HG03460 (cell line): ENCODE data around the gene EFCAB10.

ENCODE experiments used
- ATAC-seq: cut with Tn5 transposase; IDR thresholded peaks from one replicate; pipeline ENCODE4 v1.9.1; 2021; ENCODE audit not compliant: unreplicated experiment

Gene EFCAB10, protein sequence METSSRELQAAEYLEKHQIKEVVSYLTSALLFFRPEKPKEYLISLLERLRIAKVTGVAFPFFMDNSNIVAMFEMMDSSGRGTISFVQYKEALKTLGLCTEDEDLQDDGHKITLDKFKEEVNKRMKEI

DNA sequence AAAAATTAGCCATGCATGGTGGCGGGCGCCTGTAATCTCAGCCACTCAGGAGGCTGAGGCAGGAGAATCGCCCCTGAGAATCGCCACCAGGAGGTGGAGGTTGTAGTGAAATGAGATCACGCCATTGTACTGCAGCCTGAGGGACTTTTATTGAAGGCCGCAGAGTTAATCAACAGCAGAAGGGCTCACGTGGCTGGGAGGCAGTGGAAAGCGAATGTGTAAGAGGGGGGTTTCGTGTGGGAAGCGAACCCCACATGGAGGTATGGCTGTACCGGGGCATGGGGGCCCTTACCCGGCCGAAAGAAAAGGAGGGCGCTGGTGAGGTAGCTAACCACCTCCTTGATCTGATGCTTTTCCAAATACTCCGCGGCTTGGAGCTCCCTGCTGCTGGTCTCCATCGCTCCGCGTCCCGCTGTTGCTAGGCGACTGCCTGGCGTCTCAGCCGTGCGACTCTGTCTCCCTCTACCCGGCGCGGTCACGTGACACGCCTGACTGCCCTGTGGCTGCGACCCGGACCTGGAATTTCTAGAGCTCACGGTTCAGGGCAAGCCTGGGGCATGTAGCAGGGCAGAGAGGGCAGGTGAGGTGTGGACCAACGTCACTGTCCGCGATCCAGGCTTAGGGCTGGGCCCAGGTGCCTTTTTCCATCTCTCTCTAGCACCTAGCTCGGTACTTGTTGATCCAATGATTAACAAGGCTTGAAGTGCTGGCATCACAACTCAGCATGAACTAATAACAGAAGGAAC is at the start of gene EFCAB10:
EFCAB10 (minus strand) TSS at position 428 of the 746 bp plus-strand sequence; CDS start at position 398, 30 bp downstream.
- peak; percentile 84 for ATAC-seq

DNA sequence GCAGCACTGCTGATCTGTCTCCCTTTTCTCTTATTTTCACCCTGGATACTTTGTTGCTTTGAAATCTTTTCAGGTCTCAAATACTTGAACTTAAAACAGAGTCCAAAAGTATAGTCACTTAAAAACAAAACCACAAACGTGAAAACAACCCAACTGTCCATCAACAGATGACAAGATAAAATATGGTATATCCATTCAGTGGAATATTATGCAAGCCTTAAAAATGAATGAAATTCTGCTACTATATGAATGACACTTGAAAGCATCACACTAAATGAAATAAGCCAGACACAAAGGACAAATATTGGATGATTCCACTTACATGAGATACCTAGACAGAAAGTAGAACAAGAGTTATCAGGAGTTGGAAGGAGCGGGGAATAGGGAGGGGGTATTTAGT is 44.7 kb upstream of the EFCAB10 start:
- no peak for ATAC-seq

DNA sequence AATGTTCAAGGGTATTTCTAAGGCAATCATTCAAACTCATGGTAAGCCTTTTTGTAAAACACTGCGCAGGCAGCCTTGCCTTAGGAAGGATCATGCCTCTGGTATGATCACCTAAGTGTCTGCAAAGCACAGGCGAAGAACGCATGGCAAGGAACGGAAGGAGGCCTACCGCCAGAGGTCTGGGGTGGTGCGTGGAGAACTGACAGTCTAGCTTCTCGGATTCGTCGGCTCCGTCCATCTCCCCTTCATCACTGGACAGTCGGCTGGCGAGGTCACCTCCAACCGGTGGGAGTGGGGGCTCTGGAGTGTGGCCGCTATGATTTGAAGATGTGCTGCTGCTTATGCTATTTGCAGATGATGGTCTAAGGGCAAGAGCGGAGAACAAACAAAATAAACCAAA is 42.6 kb upstream of the EFCAB10 start:
- ATAC-seq = no peak

DNA sequence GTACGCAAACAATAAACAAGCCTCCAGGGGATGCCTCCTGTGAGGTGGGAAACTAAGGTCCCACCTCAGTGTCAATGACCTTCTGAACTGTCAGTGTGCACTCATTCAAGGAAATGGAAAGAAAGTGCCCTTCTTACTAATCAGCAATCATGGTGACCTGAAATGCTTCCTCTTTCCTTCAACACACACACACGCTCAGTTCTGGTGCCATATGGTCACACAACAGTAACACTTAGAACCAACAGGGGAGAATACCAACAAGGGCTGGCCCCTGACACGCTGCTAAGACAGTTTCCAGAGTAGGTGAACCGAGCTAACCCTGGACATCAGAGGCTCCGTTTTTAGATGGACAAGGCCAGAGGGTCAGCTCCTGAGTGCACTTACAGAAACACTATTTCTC is 42.1 kb upstream of the EFCAB10 start:
- no peak for ATAC-seq

DNA sequence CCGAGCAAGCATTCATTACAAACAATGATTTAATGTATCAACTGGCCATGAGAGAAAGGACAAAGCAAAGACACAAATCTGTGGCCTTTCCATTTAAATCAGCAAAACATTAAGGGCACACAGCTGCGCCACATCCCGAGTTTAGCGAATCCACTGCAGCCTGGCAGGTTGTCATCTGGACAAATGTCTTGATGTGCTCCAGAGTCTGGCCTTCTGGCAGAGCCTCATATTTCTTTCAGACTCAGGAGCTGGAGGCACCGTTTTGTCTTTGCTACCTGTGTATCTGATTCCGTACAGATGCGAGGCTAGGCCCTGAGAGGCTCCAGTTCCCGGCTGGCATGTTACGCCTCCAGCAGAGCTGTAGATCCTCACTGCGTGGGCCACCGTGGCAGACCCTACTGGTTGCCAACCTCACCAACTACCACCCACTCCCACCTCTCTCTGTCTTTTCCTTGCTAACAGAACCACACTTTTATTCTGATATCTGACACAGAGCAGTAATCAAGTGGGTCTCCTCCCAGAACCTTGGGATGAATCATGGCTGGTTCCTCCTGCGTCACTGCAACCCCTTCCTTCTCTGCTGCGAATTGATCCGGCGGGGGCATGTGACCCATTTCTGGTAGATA is 40.9 kb upstream of the EFCAB10 start:
- no peak for ATAC-seq

DNA sequence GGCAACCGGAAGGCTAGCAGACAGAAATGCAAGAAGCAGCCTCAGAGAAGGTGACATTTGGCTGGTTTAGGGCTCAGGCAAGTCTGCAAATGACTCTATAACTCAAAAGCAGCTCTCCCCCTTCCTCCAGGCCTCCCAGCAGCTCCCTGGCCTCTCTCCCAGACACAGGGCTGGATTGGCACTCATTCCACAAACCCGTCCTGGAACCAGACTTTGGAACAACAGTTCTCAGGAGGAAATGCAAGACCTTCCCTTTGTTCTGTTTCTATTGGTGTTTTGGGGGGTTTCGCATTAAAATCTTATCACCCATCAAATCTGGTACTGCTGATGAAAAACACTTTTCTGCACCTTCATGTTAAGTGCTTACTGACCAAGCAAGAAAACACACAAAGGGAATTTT is 40.3 kb upstream of the EFCAB10 start:
- no peak for ATAC-seq

DNA sequence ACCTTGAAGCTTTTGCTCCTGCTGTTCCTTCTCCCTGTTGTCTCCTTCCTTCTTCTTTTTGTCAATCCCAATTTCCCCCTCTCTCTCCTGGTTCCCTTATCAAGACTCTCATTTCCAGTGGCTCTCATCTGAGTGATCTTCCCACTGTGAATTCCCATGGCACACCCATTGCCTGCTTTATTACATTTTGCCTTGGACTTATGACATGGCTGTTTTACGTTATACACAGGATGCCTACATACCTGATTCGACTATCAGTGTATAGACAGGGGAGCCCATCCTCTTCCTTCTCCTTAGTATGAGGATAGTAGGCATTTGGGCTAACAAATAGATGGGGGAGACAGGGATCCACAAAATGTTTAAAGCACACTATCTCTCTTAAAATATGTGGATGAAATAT is 39.9 kb upstream of the EFCAB10 start:
- no peak for ATAC-seq

DNA sequence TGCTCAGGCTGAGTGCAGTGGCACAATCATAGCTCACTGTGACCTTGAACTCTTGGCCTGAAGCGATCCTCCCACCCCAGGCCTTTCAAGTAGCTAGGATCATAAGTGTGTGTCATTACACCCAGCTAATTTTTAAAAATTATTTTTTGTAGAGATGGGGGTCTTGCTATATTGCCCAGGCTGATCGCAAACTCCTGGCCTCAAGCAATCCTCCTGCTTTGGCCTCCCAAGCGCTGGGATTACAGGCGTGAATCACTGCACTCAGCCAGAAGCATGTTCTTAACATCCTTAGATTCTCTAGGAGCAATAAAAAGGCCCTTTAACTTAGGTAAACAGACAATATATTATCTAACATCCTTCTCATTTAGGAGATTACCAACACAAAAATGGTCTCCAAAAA is 38.3 kb upstream of the EFCAB10 start:
- ATAC-seq = no peak

DNA sequence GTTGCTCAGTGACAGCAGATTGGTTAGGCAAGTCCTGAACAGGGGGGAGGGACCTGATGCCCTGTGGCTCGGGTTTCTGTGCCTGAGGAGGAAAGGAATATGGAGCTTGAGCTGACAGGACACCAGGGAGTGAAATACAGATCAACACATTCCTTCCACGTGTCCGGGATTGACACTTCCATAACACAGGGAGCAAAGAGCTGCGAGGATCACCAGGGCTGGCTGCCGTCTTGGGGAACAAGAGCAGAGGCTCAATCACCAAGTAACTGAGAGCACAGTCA is 36.7 kb upstream of the EFCAB10 start:
- ATAC-seq = no peak

DNA sequence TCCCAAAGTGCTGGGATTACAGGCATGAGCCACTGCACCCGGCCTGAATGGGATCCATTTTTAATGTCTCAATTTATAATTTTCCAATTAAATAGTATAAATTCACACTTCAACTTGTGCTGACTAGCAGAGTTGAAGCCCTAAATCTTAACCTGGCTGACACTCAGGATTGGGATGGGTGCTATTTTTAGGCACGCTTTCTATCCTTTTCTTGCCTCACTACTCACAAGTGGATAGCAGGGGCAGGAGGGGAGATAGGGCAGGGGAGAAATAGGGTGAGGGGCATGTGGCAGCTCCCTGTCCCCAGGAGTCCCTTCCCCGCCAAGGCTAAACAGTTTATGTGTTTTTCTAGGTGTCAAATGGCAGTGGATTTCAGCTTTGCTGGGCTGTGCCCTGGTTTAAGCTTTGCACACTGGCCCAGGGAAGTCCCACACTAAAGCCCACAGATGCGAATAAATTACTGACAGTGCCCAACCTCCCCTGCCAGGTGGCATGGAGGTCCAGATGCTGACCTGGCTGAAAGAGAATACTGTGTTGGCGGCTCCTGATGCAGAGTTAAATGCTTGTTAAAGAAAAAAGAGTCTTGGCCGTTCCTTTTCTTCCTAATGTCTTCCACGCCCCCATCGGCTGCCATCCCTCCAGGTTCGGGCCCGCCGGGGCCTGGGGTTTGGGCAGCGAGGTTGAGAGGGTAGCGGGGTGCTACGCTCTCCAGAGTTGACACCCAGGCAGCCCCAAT is 36.2 kb upstream of the EFCAB10 start:
- ATAC-seq = no peak

DNA sequence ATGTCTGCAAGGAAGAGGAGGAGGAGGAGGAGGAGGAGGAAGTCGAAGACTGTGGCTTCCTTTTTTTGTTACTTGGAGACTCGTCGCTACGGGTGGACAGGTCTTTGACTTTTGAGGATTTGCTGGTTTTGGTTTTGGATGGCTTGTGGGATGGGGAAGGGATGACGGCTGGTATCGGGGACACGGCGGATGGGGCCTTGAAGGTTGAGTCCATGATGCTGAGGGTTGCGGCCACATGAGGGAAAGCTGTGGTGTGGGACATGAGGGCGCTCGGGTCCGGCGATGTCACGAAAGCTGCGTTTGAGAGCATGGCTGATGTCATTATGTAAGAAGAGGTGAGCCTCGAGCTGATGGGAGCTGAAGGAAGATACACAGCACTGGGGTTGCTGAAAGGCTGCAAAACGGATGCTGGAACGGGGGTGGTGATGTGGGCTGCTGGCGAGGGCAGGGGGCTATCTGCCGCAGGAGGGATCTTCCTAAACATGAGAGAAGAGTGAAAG is 33.1 kb upstream of the EFCAB10 start:
- ATAC-seq = no peak

DNA sequence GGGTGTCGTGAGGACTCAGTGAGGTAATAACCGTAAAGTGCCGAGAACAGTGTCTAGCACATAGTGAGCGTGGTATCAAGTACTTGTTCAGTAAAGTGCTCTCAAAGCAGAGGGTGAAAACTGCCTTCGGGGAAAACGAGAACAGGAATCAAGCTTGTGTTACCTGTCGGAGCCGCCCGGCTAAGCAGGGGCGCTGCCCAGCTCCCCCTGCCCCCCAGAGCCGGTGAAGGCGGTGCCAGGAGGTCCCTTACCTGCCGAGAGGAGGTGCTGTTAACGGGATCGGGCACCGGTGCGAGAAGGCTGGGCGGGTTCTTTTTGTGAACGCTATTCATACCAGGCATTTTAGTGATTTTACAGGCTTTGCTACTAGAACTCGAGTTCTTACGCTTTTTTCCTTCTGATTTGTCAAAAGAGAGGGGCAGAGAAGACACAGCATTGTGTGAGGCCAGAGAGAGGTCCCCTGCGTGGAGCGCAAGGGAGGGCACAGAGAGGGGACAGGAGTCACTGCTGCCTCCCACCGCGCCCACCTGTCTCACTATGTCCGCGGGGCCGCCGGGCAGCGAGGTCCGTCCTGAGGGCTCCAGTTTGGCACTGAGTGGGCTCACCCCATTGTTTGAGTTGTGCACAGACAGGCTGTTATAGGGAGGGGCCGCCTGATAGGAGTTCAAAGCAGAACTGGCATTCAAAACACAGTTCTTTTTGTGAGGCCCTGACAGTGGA is 32.5 kb upstream of the EFCAB10 start:
- no peak for ATAC-seq

DNA sequence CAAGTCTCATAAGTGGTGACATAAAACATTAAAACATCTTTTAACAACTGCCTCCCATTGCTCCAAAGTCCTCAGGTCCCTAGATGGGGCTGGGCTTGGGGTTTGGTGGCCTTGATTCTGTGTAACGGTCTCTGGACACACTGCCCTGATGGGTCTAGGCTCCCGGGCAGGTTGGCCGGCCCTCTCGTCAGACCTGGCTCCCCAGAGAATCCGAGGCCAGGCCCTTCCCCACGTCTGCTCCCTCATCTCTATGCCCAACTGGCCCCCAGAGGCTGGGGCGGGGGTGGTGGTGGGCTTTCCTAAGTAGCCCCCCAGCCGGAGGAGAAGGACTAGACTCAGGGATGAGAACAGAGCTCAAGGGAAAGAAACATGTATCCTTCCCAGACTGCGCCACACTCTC is 31.5 kb upstream of the EFCAB10 start:
- no peak for ATAC-seq

DNA sequence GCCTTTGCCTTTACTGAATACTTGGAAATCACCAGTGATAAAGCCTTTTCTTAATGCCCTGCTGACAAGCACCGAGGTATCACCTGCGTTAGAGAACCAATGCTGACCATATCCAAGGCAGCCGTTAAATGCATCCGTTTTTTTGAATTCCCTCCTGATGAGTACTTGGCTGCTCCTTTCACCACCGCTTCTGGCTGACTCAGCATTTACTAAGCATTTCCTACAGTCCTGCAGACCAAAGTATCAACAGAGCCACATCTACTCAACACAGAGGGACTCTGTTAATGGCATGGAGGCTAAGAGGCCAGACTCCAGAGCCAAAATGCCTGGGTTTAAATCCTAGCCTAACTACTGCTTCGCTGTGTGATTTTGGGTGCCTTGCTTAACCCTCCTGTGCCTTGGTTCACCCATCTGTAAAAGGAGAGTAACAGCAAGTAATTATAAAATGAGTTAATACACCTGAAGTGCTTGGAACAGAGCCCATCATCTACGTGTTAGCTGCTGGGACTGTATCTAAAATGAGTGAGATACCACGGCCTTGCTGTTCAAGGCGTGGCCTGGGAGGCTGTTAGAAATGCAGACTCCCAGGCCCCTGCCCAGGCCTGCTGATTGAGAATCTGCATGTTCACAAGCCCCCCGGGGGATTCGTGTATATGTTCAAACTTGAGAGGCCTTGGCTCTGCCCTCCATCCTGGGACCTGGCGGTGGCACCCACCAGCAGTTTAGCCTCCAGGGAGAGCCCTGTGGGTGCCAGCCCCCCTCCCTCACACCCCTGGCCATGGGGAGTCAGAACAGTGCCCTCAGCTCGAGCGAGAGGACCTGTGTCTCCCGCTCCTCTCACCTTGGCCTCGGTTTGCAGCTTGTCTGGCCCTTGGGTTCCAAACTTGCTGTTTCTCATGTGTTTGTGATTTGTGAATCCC is 30.8 kb upstream of the EFCAB10 start:
- no peak for ATAC-seq

DNA sequence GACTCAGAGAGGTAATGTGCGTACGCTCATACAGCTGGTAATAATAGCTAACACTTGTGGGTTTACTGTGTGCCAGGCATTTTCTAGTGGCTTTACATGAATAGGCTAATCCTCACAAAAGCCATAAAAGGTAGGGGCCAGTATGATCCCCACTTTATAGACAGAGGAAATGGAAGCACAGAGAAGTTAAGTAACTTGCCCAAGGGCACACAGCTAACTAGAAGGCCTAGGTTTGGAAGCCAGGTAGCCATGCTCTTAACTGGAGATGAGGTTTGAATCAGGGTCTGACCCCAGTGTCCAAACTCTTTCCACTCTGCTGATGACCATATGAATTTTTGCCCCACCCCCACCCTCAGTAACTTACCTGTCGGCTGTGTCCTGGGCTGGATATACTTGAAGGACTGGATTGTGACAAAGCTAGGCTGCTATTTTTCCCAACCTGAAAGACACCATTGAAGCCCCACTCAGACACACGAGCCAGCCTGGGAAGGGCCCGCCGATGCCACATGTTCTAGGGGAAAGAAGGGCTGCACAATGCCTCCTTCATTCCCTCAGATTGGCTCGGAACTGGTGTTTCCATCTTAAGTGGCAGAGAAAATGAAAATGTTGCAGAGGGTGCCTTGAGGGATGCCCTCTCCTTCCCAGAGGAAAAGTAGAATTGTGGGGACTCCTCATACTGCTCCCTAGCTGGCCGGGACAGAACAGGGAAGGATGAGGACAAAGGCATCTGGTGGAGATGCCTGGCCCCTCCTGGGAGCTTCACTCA is 29.1 kb upstream of the EFCAB10 start:
- no peak for ATAC-seq

DNA sequence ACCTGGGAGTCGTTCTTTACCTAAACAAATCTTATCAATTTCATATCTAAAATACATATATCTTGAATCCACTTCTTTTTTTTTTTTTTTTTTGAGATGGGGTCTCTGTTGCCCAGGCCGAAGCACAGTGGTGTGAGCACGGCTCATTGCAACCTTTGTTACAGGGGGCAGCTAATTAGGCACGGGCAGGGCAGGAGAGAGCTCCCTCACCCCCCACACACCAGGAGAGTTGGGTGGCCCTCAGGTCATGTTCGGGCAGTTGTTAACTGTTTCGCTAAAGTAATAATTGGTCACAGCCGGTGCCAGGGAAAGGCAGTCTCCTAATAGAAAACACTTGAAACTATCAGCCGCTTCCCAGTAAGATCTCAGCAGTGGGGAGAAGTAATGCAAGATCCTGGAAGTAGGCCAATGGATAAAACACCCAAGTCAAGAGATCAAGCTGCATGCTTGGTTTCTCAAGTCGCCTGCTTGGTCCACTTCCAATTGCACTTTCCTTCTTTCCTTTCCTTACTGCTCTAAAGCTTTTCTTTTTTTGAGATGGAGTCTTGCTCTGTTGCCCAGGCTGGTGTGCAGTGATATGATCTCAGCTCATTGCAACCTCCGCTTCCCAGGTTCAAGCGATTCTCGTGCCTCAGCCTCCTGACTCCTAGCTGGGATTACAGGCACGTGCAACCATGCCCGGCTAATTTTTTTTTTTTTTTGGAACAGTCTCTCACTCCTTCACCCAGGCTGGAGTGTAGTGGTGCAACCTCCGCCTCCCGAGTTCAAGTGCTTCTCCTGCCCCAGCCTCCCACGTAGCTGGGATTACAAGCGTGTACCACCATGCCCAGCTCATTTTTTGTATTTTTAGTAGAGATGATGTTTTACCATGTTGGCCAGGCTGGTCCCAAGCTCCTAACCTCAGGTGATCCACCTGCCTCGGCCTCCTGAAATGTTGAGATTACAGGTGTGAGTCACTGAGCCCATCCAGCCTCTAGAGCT is 21.3 kb upstream of the EFCAB10 start:
- ATAC-seq = no peak

DNA sequence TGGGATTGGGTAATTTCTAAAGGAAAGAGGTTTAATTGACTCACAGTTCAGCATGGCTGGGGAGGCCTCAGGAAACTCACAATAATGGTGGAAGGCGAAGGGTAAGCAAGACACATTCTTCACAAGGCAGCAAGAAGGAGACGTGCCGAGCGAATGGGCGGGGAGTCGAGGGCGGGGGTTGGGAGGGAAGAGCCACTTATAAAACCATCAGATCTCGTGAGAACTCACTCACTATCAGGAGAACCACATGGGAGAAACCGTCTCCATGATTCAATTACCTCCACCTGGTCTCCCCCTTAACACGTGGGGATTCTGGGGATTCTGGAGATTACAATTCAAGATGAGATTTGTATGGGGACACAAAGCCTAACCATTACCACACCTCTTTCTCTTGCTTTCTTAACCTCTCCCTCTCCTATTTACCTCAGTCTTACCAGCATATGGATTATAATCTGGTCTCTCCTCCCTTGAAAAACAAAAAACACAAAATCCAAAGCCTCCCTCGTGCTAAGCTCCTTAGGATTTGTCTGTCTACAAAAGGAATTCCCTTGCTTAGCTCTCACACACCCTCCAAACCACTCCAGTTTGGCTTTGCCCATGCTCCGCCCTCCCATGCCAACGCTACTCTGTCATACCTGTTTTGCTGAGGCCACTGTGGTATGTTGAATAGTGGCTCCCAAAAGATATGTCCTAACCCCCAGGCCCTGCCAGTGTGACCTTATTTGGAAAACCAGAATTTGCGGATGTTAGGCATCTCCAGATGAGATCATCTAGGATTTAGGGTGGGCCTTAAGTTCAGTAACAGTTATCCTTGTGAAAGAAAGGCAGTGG is 19.6 kb upstream of the EFCAB10 start:
- no peak for ATAC-seq
